ENCODE data around the gene OXER1. TPM values are rescaled to one million over a fixed set of nuclear protein-coding genes. Genes with fewer than 3 reads are reported as not detected.

The OXER1 gene
- total RNA-seq, 1 donor from 2014 or later, result 0.75 TPM

DNA sequence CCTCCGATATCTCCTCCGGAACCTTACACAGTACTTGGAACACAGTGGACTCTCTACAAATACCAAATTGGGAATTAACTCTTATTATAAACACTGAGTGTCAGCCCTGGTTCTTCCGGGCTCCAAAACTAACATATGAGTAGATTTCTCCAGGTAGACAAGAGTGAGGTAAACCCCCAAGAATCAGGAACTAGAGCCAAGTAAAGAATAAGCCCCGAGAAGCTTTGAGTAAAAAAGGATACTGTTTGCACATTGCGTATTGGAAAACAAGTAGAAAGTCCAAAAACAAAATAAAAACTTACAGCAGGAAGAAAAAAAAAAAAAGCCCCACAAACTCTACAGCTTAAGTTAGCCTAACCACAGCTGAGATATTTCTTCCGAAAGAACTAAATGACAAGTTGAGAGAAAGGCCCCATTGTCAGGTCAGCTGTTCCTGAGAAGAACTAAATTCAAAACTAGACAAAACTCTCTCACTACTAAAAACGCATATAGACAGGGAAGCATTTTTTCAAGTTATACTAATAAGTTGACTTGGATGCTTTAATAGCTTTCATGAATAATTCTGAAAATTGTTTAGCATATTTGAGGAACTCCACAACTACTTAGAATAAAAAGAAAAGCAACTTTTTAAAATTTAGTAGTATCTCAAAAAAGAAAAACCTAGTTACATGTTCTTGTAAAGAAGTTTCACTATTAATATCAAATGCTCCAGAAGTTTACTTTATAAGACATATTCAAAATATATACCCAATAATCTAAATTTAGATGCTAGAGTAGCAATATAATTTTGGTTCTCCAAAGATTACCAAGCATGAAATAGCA, 32.7 kb upstream of the OXER1 start:
- TF ChIP-seq, protein P1, sequence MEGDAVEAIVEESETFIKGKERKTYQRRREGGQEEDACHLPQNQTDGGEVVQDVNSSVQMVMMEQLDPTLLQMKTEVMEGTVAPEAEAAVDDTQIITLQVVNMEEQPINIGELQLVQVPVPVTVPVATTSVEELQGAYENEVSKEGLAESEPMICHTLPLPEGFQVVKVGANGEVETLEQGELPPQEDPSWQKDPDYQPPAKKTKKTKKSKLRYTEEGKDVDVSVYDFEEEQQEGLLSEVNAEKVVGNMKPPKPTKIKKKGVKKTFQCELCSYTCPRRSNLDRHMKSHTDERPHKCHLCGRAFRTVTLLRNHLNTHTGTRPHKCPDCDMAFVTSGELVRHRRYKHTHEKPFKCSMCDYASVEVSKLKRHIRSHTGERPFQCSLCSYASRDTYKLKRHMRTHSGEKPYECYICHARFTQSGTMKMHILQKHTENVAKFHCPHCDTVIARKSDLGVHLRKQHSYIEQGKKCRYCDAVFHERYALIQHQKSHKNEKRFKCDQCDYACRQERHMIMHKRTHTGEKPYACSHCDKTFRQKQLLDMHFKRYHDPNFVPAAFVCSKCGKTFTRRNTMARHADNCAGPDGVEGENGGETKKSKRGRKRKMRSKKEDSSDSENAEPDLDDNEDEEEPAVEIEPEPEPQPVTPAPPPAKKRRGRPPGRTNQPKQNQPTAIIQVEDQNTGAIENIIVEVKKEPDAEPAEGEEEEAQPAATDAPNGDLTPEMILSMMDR (IDR thresholded peaks at IDR 0.05; ENCODE audit: insufficient read depth, low read length, poor library complexity, severe bottlenecking), result no peak
- DNase-seq (ENCODE audit: low read depth), result no peak
- H3K36me3 ChIP-seq (ENCODE audit: control insufficient read depth, insufficient read depth, low read length), result no peaks in the 10 kb centered on the region
- H3K27me3 ChIP-seq (ENCODE audit: control insufficient read depth, insufficient read depth, low read length), result peaks cover 13% of the 10 kb centered on the region
- H3K4me3 ChIP-seq (ENCODE audit: low read depth, low read length), result no peak overlapping the region

DNA sequence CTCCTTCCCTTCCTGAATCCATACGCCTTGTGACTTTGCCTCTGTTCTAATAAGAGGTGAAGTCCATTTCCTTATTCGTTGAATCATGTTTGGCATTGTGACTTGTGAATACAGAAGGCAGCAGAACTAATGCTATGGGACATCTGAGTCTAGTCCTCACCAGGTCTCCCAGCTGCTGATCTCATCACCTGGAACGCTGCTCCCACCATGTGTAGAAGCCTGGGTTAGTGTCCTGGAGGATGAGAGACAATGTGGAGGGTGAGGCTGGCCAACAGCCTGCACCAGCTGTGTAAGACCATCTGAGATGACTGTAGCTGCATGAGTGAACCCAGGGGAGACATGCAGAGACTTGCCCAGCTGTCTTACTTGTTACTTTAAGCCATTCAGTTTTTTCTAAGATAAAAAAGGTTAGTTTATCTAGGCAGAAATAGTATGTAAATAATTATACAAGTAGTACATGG, 31.9 kb upstream of the OXER1 start:
- Histone ChIP-seq H3K4me3 (ENCODE audit: low read depth, low read length) (no peak overlapping the region), H3K36me3 (ENCODE audit: control insufficient read depth, insufficient read depth, low read length) (no peaks in the 10 kb centered on the region), H3K27me3 (ENCODE audit: control insufficient read depth, insufficient read depth, low read length) (peaks cover 14% of the 10 kb centered on the region)
- TF ChIP-seq, protein P1 (IDR thresholded peaks at IDR 0.05; ENCODE audit: insufficient read depth, low read length, poor library complexity, severe bottlenecking), result no peak
- DNase-seq (ENCODE audit: low read depth), result no peak

DNA sequence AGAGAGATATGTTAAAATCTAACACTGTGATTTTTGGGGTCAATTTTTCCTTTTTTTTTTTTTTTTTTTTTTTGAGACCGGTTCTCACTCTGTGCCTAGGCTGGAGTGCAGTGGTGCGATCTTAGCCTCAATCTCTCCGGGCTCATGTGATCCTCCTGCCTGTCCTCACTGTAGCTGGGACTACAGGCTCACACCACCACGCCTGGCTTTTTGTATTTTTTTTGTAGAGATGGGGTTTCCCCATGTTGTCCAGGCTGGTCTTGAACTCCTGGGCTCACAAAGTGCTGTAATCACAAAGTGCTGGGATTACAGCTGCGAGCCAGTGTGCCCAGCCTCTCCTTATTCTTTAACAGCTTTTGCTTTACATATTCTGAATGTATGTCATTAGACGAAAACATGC, 31.3 kb upstream of the OXER1 start:
- no peaks in the 10 kb centered on the region for H3K36me3 ChIP-seq (ENCODE audit: control insufficient read depth, insufficient read depth, low read length)
- DNase-seq (ENCODE audit: low read depth), result no peak
- TF ChIP-seq, protein P1 (IDR thresholded peaks at IDR 0.05; ENCODE audit: insufficient read depth, low read length, poor library complexity, severe bottlenecking), result no peak
- peaks cover 14% of the 10 kb centered on the region for H3K27me3 ChIP-seq (ENCODE audit: control insufficient read depth, insufficient read depth, low read length)
- no peak overlapping the region for H3K4me3 ChIP-seq (ENCODE audit: low read depth, low read length)

DNA sequence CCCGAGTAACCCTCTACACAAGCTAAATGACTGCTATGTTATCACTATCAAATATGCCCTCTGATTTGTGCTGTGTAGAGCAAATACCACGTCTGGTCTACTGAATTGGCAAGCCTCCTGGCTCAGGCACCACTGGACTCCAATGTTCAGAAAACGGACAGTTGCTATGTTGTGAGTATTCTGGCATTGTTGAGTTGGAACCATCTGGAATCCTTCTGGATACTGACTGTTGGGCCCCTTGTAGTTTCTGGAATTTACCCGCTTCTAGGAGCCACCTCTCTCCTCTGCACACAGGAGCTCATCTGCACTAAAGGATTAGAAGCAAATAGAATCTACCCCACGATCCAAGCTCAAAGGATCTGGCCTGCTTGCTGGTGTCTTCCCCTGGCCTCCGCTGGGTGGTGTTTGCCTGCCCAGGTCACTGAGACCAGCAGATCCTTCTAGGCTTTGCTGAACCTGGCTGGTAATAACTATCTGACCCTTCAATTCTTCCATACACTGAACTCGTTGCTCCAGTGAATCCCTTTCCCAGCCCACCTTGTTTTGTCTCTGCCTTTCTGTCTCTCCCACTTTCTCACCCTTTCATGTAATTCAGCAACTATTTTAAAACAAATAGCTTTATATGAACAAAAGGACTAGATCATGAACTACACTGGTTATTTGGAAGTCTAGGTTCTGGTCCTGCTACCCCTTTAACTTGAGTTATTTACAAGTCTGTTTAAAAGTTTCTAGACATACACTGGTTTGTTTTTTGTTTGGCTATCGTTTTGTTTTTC, 30.5 kb upstream of the OXER1 start:
- TF ChIP-seq, protein P1 (IDR thresholded peaks at IDR 0.05; ENCODE audit: insufficient read depth, low read length, poor library complexity, severe bottlenecking), result peak; percentile 19
- H3K4me3 ChIP-seq (ENCODE audit: low read depth, low read length), result no peak overlapping the region
- H3K27me3 ChIP-seq (ENCODE audit: control insufficient read depth, insufficient read depth, low read length), result peaks cover 14% of the 10 kb centered on the region
- no peaks in the 10 kb centered on the region for H3K36me3 ChIP-seq (ENCODE audit: control insufficient read depth, insufficient read depth, low read length)
- DNase-seq (ENCODE audit: low read depth), result no peak

DNA sequence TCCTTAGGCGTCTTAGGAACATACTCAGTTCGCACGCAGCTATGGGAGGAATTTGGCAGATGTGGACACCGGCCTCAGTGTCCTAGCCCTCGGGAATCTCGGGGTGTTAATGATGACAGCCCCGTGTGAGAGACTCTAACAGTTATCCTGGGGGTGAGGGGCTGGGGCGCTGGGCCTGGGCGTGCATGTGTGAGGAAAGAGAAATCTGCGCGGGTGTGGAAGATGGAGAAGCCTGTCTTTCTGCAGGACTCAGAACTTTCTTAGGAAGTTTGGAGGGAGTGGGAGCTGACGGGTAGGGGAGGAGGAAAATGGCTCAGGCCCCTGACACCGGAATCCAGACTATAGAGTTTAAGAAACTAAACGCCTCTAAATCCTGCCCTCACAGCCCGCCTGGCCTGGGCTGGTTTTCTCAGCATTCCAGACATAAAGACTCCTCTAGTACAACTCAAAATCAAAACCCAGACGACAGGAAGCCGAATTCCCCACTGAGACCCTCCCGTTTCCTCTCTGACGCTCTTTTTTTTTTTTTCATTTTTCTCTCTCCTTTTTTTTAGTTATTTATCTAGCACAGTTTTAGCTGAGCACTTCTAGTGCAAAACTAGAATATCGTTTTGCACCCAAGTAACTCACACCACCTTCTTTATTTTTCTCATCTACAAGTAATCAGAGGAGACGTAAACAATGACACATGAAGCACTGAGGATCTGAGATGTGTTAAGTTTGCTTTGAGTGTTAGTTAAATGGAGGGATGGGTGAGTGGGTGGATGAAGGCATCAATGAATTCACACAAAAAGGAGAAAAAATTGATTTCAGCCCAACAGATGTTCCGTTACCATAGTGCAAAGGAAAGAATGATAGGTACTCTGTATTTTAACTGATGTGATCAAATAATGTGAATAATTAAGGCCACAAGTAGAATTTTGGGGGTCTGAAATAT, 29.7 kb upstream of the OXER1 start:
- Histone ChIP-seq H3K27me3 (ENCODE audit: control insufficient read depth, insufficient read depth, low read length) (peaks cover 14% of the 10 kb centered on the region), H3K4me3 (ENCODE audit: low read depth, low read length) (peak overlapping the region; percentile 43), H3K36me3 (ENCODE audit: control insufficient read depth, insufficient read depth, low read length) (no peaks in the 10 kb centered on the region)
- TF ChIP-seq, protein P1 (IDR thresholded peaks at IDR 0.05; ENCODE audit: insufficient read depth, low read length, poor library complexity, severe bottlenecking), result no peak
- DNase-seq (ENCODE audit: low read depth), result no peak

Measured in kidney epithelial cell (primary cell).